GM19238 (cell line): ENCODE results near the gene SART3.
"Not testable (repeated sequence)": the region's sequence is repeated elsewhere in the genome, so short reads cannot be mapped to it uniquely, and the experiment has no call there.

Experiments used
- DNase-seq: peaks from one replicate; pipeline ENCODE4 v3.0.0; 2011; ENCODE audit warnings: low spot score; ENCODE audit not compliant: insufficient read length

SART3 gene

GRCh38 chr12:108597559-108598471, 36.8 kb upstream of the SART3 start, which contains the start of gene TMEM119:
TSS of gene TMEM119 (minus strand) at chr12:108598084. CDS start at chr12:108592383, 5,701 bp downstream.
- no peak for DNase-seq

DNA sequence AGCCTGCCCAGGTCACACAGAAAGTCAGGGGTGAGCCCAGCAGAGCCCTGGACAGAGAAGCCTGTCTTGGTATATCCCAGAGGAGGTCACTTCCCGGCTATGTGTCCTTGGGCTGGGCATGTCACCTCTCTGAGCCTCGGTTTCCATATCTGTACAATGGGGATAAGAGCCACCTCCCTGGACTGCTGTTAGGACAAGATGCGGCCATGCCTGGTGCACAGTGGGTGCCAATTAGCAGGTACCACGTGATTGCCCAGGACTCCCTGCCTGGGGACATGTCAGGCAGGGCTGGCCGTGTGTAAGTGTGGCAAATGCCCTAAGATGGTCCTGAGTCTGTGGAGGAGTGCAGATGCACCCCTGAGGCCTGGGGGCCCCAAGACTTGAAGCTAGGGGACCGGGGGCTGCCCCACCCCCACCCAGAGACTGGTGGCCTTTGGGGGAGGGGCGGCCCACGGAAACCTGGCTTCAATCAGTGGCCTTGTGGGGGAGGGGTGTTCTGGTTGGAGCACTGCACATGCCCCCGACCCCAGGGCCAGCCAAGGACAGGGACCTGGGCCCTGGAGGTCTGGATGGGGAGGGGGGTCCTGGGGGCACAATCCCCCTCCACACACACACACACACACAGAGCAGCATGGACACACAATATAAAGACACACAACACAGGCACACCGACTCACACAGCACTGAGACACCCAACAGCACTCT, 36.0 kb upstream of the SART3 start:
- no peak for DNase-seq

DNA sequence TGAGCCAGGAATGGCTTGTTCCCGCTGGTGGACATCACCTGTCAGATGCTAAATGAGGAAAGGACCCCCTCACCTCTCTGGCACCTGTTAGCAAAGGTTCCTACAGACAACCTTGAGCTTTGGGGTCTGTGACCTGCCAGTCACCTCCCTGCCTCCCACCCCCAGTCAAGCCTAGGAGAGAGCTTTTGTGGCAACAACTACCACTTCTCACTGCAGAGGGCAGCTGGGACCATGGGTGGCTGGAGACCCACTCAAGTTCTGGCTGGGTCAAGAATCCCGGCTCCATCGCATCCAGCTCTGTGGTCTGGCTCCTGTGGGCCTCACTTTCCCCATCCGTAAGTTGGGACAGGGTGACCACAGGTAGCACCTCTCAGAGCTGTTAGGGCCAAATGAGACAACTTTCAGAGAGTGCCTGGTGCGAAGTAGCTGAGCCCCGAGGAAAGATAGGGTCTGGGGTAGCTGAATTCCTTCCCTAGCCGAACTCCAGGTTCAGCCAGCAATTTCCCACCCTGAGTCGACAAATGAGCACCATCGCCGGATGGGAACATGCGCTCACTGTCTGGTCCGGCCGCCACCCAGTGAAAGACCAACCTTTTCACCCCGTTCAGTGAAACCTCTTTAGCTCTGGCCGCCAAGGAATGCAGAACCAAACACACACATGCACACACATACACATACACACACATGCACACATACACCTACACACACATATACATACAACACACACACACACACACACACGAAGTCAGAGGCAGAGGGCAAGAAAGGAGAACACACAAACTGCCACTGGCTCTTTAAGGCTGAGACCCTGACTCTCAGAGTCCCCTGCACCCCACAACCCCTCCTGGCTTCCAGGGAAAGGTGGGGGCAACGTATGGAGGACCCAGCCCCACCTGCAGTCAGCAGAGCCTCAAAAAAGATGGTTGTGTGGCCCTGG, 35.0 kb upstream of the SART3 start:
- no peak for DNase-seq

DNA sequence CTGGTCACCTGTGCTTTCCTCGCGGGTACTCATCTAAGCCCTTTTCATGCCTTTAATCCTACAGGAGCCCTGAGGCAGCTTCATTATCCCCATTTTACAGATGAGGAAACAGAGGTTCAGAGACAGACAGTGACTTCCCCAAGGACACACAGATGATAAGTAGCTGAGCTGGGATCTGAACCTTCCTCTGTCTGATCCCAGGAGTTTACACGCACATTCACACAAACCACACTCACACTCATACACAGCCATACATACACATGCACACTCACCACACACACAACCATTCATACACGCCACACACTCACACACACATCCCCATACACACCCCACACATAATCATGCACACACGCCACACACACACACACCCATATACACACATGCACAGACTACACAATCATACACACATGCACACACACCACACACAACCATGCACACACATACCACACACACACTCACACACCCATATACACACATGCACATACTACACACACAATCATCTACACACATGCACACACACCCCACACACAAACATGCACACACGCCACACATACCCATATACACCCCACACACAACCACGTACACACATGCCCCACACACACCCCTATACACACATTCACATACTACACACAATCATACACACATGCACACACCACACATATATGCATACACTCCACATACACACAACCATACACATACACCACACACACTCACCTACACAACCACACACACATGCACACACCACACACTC, 34.2 kb upstream of the SART3 start:
- DNase-seq, result no peak

DNA sequence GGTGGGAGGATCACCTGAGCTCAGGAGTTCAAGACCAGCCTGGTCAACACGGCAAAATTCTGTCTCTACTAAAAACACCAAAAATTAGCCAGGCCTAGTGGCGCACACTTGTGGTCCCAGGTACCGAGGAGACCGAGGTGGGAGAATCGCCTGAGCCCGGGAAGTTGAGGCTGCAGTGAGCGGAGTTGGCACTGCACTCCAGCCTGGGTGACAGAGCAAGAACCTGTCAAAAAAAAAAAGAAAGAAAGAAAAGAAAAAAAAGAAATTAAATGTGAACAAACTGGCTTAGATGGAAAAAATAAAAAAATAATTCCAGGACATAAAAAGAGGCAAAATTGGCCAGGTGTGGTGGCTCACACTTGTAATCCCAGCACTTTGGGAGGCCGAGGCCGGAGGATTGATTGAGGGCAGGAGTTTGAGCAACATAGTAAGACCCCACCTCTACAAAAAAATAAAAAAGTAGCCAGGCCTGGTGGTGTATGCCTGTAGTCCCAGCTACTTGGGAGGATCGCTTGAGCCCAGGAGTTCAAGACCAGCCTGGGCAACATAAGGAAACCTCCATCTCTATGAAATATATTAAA, 33.4 kb upstream of the SART3 start:
- DNase-seq, result no peak

- DNase-seq, result no peak
Measured at GRCh38 chr12:108592033-108592909, 31.3 kb upstream of the SART3 start.

GRCh38 chr12:108591267-108591980, 30.5 kb upstream of the SART3 start:
- DNase-seq, result no peak

DNA sequence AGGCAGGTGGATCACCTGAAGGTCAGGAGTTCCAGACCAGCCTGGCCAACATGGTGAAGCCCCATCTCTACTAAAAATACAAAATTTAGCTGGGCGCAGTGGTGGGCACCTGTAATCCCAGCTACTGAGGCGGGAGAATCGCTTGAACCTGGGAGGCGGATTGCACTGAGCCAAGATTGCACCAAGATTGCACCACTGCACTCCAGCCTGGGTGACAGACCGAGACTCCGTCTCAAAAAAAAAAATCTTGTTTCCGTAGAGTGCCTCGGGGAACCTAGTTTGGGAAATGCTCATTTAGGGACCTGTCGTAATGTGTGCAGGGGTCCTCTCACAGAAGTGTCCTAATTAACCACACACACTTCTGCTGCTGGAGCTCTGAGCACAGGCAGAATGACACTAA, 29.5 kb upstream of the SART3 start:
- DNase-seq, result not testable (repeated sequence)

DNA sequence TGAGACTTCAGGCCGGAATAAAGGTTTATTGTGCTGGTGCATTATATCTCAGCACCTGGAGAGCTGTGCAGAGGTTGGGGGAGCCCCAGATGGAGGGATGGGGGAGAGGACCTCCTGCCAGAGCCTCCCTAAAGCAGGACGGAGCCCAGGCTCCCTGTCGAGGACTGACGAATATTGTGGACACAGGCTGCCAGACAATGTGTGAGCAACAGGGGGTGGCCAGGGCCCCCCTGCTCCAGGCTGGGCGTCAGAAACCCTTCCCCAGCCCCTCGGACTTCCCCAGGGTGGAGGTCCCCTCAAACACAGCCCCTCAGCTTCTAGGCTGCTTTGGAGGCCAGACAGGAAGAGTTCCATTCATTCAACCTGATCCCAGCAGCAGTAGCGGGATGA, 28.9 kb upstream of the SART3 start:
- DNase-seq, result no peak

DNA sequence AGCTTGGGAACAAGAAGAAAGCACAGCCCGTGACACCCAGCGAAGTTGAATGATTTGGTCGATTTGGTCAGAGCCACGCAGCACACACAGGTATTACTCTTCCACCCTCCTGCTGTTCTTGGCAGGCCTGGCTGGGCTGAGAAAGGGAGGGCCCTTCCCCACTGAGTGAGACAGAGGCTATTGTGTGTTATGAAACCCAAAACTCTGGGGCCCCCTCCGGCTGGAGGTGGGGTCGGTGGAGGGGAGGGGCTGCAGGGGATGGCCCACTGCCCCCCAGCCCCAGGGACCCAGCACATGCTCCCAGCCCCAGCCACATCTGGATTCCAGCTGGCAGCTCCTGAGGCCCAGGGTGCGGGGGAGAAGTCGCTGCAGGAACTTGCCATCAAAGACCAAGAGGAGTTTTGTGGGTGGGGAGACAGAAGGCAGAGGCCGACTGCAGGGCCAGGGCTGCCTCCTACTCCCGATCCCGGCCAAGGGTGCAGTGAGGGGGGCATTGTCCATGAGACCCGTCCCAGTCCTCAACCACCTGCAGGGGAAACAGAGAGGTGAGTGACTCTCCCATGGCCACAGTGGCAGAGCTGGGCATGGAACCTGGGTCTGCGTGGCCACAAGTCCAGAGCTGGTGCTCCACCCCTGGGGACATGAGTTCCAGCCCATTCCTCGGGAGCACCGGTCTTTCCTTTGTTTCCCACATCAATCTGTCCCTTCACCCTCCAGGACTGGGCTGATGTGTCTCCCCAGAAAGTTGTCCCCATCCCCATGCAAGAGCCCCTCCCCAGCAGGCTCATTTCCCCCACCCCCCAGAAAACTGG, 28.3 kb upstream of the SART3 start:
- DNase-seq, result no peak

- no peak for DNase-seq
Measured at GRCh38 chr12:108587826-108588225, 26.9 kb upstream of the SART3 start.

DNA sequence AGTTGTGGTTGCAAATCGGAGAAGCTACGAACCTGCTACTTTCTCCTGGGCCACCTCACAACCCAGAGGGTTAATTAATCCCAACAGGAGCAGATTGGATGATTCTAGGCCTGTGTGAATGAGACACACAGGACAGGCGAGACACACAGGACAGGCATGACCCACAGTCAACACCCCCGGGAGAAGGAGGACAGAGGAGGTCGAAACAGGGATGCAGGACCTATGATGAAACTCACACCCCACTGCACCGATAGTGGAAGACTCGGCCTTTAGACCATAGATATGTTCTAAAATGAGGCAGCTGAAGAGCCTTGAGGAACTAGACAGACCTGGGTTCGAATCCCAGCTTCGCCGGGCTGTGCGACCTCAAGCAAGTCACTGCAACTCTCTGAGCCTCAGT, 25.3 kb upstream of the SART3 start:
- no peak for DNase-seq

- no peak for DNase-seq
Measured at GRCh38 chr12:108585864-108586263, 24.9 kb upstream of the SART3 start.

DNA sequence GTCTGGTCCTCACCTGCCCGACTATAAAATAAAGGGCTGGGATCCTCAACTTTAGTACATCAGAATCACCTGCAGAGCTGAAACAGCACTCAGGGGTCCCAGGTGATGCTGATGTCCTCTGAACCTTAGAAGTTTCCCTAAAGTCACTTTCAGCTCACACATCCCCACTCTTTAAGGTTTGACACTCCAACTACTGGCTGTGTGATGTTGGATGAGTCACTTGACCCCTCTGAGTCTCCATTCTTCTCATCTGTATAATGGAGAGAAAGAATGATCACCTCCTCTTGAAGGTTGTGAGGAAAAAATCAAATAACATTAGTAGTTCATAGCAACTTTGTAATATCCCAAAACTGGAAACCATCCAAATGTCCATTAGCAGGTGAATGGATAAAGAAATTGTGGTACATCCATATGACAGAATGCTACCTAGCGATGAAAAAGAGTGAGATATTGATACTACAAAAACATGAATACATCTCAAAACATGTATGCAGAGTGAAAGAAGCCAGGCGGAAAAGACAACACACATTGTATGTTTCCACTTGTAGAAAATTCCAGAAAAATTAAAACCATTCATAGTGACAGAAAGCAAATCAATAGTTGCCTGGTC, 23.6 kb upstream of the SART3 start:
- no peak for DNase-seq

- DNase-seq, result no peak
Measured at GRCh38 chr12:108583991-108584390, 23.0 kb upstream of the SART3 start.

GRCh38 chr12:108582978-108583770, 22.2 kb upstream of the SART3 start:
- DNase-seq, result no peak

DNA sequence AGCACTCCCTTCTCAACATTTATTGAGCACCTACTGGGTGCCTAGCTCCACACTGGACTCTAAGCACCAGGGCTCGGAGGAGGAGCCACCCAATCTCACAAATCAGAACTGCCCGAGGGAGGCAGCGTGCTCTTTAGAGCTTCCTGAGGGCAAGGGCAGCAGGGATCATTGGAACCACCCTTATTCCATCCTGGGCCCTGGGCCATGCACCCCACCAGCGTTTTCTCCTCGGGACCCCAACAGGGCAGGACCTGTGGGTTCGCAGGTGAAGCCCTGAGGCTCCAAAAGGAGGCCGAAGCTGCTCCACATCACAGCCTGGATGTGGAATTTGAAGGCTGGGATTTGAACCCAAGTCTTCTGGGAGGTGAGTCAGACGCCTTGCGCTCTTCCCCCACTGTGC, 21.5 kb upstream of the SART3 start:
- no peak for DNase-seq
